Colonic mucosa (tissue), 4 donors: Measurements from ENCODE around the gene IFT80. TPM values are rescaled to one million over a fixed set of nuclear protein-coding genes. Genes with fewer than 3 reads are reported as not detected.

Experiments used
- DNase-seq: peaks from one replicate; pipeline ENCODE4 v3.0.0-alpha.2; 2020
- H3K27ac ChIP-seq: fragments of 200-600 bp; one replicate; pipeline ENCODE4 v1.8.0; 2021
- H3K27me3 ChIP-seq: fragments of 200-600 bp; one replicate; pipeline ENCODE4 v1.8.0; 2021
- H3K36me3 ChIP-seq: fragments of 200-600 bp; one replicate; pipeline ENCODE4 v1.8.0; 2021
- H3K4me1 ChIP-seq: fragments of 200-600 bp; one replicate; pipeline ENCODE4 v1.8.0; 2021; ENCODE audit warnings: mild to moderate bottlenecking
- H3K4me3 ChIP-seq: fragments of 200-600 bp; one replicate; pipeline ENCODE4 v1.8.0; 2021
- H3K9ac ChIP-seq, 2 donors: one replicate each; pipeline ENCODE4 v1.7.0; 2013; ENCODE audit warnings: control low read depth in 2 of 2, low read depth in 2 of 2, low read length in 2 of 2
- H3K9me3 ChIP-seq: fragments of 200-600 bp; one replicate; pipeline ENCODE4 v1.8.0; 2021
- intact Hi-C: fragments of 100-400 bp; cut with DNase I; formaldehyde crosslinking; loops from one replicate; pipeline ENCODE4 v1.14.1; 2022
- total RNA-seq, 2 donors: library from RNA; stranded (reverse); fragmentation: NEBNext Ultra II Directional in 1 of 2; extraction: Animal tissue kit (Norgen Biotek cat#: 25700) in 1 of 2; gene quantifications; one replicate each; pipeline ENCODE4 v1.2.1, GENCODE V29; 2021
- TF ChIP-seq, protein P1 (sequence below): fragments of 200-600 bp; IDR thresholded peaks from one replicate; pipeline ENCODE4 v1.8.0; 2022; ENCODE audit warnings: antibody characterized with exemption, mild to moderate bottlenecking
- donor health status: healthy.
- donor health status: DM: no; HTN: no; CAD: no.
- donor health status: DM: no; HTN: no; CAD: no.

Gene IFT80
- total RNA-seq = 10 to 100 TPM; 13.1 to 13.8 TPM

DNA sequence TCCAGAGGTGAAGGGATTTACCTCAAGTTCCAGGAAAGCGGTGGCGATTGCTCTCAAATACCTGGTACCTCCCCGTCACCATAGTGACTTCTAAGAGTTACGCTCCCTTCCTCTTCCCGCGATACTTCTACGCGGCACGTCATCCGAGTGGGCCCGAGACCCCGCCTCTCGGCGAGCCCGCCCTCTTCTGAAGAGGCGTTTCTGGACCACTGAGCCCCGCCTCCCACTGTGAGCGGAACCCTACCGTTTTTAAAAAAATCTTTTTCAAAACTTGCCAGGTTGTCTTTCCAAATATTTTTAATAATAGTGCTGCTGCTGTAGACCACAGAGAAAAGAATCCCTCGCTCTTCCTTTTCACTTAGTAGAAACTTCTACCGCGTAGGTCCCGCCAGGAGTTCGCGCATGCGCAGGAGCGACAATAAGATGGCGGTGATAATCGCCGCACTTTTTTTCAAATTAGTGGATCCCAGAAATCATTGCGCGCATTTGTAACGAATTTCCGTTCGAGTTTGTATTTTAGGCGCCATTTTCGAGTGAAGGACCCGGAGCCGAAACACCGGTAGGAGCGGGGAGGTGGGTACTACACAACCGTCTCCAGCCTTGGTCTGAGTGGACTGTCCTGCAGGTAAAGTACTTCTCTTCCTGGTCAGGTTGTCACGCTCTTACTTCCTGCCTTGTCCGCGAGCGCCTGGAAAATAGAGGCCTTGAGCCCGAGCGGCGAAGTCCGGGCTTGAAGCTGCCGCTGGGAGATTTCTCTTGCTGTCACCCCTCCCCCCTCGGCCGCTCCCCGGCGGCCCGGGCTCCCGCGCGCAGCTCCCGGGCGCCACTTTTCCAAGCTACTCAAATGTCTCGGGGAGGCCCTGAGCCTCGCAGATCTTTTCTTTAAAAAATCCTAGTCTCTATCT is at the start of gene IFT80, which contains the start of gene SMC4:
TSS of gene IFT80 (minus strand) at position 101 of the 905 bp plus-strand sequence. CDS start 14,625 bp downstream, outside the sequence.
TSS of gene SMC4 (plus strand) at position 526 of the 905 bp plus-strand sequence. CDS start 1,177 bp downstream, outside the sequence.
- peak; percentile 98 for DNase-seq
- H3K27me3 ChIP-seq = no peaks in the 10 kb centered on the region
- no peaks in the 10 kb centered on the region for H3K9me3 ChIP-seq
- H3K4me3 ChIP-seq = peak within 1 kb of the TSS; percentile 52
- no peaks in the 10 kb centered on the region for H3K36me3 ChIP-seq
- peak within 1 kb of the TSS; percentile 87 for H3K27ac ChIP-seq
- intact Hi-C loops = no loop called here
- H3K4me1 ChIP-seq = no peaks in the 10 kb centered on the region
- peak within 1 kb of the TSS; percentile 87 to 91 for H3K9ac ChIP-seq
- TF ChIP-seq, protein P1, sequence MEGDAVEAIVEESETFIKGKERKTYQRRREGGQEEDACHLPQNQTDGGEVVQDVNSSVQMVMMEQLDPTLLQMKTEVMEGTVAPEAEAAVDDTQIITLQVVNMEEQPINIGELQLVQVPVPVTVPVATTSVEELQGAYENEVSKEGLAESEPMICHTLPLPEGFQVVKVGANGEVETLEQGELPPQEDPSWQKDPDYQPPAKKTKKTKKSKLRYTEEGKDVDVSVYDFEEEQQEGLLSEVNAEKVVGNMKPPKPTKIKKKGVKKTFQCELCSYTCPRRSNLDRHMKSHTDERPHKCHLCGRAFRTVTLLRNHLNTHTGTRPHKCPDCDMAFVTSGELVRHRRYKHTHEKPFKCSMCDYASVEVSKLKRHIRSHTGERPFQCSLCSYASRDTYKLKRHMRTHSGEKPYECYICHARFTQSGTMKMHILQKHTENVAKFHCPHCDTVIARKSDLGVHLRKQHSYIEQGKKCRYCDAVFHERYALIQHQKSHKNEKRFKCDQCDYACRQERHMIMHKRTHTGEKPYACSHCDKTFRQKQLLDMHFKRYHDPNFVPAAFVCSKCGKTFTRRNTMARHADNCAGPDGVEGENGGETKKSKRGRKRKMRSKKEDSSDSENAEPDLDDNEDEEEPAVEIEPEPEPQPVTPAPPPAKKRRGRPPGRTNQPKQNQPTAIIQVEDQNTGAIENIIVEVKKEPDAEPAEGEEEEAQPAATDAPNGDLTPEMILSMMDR = no peak

GRCh38 chr3:160447544-160447943 is 48.5 kb upstream of the IFT80 start:
- intact Hi-C loops = no loop called here
- Histone ChIP-seq H3K4me3 (no peak overlapping the region), H3K4me1 (no peaks in the 10 kb centered on the region), H3K36me3 (no peaks in the 10 kb centered on the region), H3K9ac (no peak overlapping the region), H3K27me3 (no peaks in the 10 kb centered on the region), H3K27ac (no peak overlapping the region), H3K9me3 (no peaks in the 10 kb centered on the region)
- TF ChIP-seq, protein P1 = no peak
- no peak for DNase-seq

DNA sequence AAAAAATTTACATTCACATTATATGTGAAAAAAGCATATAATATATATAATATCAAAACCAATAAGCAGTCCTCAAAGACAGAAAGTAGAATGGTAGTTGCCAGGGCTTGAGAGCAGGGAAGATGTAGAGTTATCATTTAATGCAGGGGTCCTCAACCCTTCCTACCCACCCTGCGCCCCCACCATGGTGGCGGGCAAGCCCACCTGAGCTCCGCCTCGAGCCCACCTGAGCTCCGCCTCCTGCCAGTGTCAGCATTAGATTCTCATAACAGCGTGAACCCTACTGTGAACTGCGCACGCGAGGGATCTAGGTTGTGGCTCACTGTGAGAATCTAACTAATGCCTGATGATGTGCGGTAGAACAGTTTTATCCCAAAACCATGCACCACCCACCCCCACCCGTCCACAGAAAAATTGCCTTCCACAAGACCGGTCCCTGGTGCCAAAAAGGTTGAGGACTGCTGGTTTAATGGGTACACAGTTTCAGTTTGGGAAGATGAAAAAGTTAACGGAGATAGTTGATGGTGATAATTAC is 47.6 kb upstream of the IFT80 start:
- H3K36me3 ChIP-seq = no peaks in the 10 kb centered on the region
- no peak overlapping the region for H3K4me3 ChIP-seq
- TF ChIP-seq, protein P1 = no peak
- no peak overlapping the region for H3K27ac ChIP-seq
- H3K27me3 ChIP-seq = no peaks in the 10 kb centered on the region
- no peaks in the 10 kb centered on the region for H3K4me1 ChIP-seq
- H3K9ac ChIP-seq = no peak overlapping the region
- intact Hi-C loops = no loop called here
- DNase-seq = no peak
- no peaks in the 10 kb centered on the region for H3K9me3 ChIP-seq

GRCh38 chr3:160445854-160446253 is 46.8 kb upstream of the IFT80 start:
- Histone ChIP-seq H3K27me3 (no peaks in the 10 kb centered on the region), H3K9ac (no peak overlapping the region), H3K4me1 (no peaks in the 10 kb centered on the region), H3K9me3 (no peaks in the 10 kb centered on the region), H3K36me3 (no peaks in the 10 kb centered on the region), H3K27ac (no peak overlapping the region), H3K4me3 (no peak overlapping the region)
- intact Hi-C loops = no loop called here
- TF ChIP-seq, protein P1 = no peak
- DNase-seq = no peak

- TF ChIP-seq, protein P1 = no peak
- H3K9ac ChIP-seq = no peak overlapping the region
- intact Hi-C loops = no loop called here
- no peak for DNase-seq
- no peaks in the 10 kb centered on the region for H3K4me1 ChIP-seq
- no peaks in the 10 kb centered on the region for H3K9me3 ChIP-seq
- no peaks in the 10 kb centered on the region for H3K36me3 ChIP-seq
- no peak overlapping the region for H3K27ac ChIP-seq
- H3K4me3 ChIP-seq = no peak overlapping the region
- H3K27me3 ChIP-seq = no peaks in the 10 kb centered on the region
These were observed 45.4 kb upstream of the IFT80 start for GRCh38 chr3:160444411-160444810.
